Epidermal melanocyte (primary cell): Measurements from ENCODE around the gene F12.

Experiments used
- DNase-seq: peaks from one replicate; pipeline ENCODE4 v3.0.0; 2011; ENCODE audit warnings: low spot score; ENCODE audit not compliant: insufficient read length

F12 gene

GRCh38 chr5:177357459-177358351 is 51.7 kb downstream of the F12 start, which contains the start of gene RGS14:
Gene RGS14 (plus strand): TSS chr5:177357924. CDS start chr5:177358025, 101 bp downstream.
- DNase-seq: no peak

- DNase-seq: no peak
These were observed 52.3 kb downstream of the F12 start for GRCh38 chr5:177357146-177357458.

GRCh38 chr5:177356746-177357145 is 52.6 kb downstream of the F12 start:
- DNase-seq: no peak

DNA sequence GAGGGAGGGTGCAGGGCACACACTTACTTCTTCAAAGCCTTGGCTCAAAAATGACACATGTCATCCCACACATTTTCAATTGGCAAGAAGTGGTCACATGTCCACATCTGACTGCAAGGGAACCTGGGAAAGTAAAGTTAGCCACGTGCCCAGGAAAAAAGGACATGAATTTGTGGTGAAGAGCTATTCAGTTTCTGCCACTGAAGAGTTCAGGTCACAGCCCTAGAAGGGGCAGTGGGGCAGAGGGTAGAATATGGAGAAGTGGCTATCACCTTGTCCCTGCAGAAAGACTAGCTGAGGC is 53.5 kb downstream of the F12 start:
- no peak for DNase-seq

GRCh38 chr5:177355162-177355867 is 54.0 kb downstream of the F12 start:
- DNase-seq: no peak

GRCh38 chr5:177354711-177355110 is 54.7 kb downstream of the F12 start:
- DNase-seq: no peak

DNA sequence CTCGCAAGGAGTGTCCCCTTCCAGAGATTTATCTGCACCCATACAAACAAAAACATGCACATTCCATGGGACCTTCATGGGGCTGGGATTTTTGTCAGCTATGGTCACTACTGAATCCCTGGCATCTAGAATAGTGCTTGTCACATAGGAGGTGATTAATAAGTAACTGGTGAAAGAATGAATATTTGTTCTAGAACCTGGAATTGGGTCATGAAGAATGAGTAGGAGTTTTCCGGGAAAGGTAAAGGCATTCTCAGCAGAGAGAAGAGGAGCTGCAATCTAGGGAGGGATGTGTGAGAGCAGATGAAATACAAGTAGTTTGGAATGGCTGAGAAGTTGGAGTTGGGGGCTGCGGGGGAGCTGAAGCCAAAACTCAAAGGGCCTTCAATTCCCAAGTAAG is 55.1 kb downstream of the F12 start:
- no peak for DNase-seq

GRCh38 chr5:177353093-177353492 is 56.3 kb downstream of the F12 start:
- no peak for DNase-seq
